Nephron progenitor cell (in vitro differentiated cells): ENCODE data around the gene LST1.
A peak's percentile ranks its signal among the peaks of the same experiment; 100 is the strongest.

Experiments
- DNase-seq: peaks from one replicate; pipeline ENCODE4 v3.0.0; 2021
- H3K27ac Mint-ChIP-seq: 2 replicates; pipeline ENCODE4 v1.8.0; 2021; ENCODE audit warnings: mild to moderate bottlenecking, moderate library complexity, mixed read lengths
- H3K27me3 Mint-ChIP-seq: 2 replicates; pipeline ENCODE4 v1.8.0; 2021; ENCODE audit warnings: mild to moderate bottlenecking, low read depth, mixed read lengths; ENCODE audit not compliant: poor library complexity
- H3K36me3 Mint-ChIP-seq: 2 replicates; pipeline ENCODE4 v1.8.0; 2021; ENCODE audit warnings: low read depth, mixed read lengths
- H3K4me1 Mint-ChIP-seq: 2 replicates; pipeline ENCODE4 v1.8.0; 2021; ENCODE audit warnings: mixed read lengths
- H3K4me3 Mint-ChIP-seq: 2 replicates; pipeline ENCODE4 v1.8.0; 2021; ENCODE audit warnings: mild to moderate bottlenecking, moderate library complexity, mixed read lengths
- H3K9me3 Mint-ChIP-seq: 2 replicates; pipeline ENCODE4 v1.8.0; 2021; ENCODE audit warnings: mild to moderate bottlenecking, moderate library complexity, mixed read lengths
- CTCF ChIP-seq: fragments of 200-600 bp; sonication (generic); IDR thresholded peaks from 2 replicates; pipeline ENCODE4 v1.5.0; 2021; ENCODE audit warnings: antibody characterized with exemption

The LST1 gene

DNA sequence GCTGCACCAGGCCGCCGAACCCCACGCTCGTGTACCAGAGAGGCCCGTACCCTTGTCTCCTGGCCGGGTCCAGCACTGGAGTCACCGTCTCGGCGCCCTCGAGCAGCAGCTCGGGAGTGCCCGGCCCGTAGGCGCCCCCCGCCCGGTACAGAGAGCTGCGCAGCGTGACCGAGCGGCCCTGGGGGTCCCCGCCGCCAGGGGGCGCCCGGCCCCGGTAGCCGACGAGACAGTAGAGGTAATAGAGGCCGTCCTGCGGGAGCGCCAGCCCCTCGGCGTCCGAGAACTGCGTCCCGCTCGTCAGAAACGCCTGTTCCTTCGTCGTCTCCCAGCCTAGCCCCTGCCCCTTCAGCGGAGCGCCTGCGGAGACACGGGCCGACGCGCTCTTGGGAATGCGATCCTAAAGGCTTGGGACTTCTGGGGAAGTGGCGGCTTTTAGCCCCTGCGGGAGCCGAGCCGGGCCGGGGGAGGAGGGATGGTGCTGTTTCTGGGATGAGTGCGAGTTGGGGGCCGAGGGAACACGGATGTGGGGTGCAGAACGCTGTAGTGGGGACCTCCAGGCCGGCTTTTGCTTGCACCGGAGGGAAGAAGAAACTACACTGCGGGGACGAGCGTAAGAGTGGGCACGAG lies 5.2 kb upstream of the LST1 start:
- peak; percentile 98 for TF ChIP-seq CTCF
- Mint-ChIP-seq H3K36me3 (no peaks in the 10 kb centered on the region), H3K27me3 (peaks cover 43% of the 10 kb centered on the region), H3K4me3 (peak overlapping the region; percentile 98), H3K9me3 (no peaks in the 10 kb centered on the region), H3K4me1 (peaks cover 48% of the 10 kb centered on the region), H3K27ac (peak overlapping the region; percentile 41)
- peak; percentile 94 for DNase-seq

GRCh38 chr6:31581434-31582229 lies 4.4 kb upstream of the LST1 start:
- H3K4me3 Mint-ChIP-seq, result peak overlapping the region; percentile 98
- peaks cover 36% of the 10 kb centered on the region for H3K27me3 Mint-ChIP-seq
- H3K36me3 Mint-ChIP-seq, result no peaks in the 10 kb centered on the region
- H3K4me1 Mint-ChIP-seq, result peaks cover 43% of the 10 kb centered on the region
- H3K27ac Mint-ChIP-seq, result peak overlapping the region; percentile 41
- DNase-seq, result peak; percentile 21
- no peaks in the 10 kb centered on the region for H3K9me3 Mint-ChIP-seq
- TF ChIP-seq CTCF, result no peak

- Mint-ChIP-seq H3K27me3 (peaks cover 30% of the 10 kb centered on the region), H3K36me3 (no peaks in the 10 kb centered on the region), H3K27ac (peak within 1 kb of the TSS; percentile 41), H3K4me3 (peak within 1 kb of the TSS; percentile 98), H3K4me1 (peaks cover 46% of the 10 kb centered on the region), H3K9me3 (no peaks in the 10 kb centered on the region)
- no peak for DNase-seq
- TF ChIP-seq CTCF, result no peak
Measured at GRCh38 chr6:31582230-31582643, 3.8 kb upstream of the LST1 start, which contains the start of gene LTB. TSS of gene LTB (minus strand) at chr6:31582424. CDS start at chr6:31582417, 7 bp downstream.

DNA sequence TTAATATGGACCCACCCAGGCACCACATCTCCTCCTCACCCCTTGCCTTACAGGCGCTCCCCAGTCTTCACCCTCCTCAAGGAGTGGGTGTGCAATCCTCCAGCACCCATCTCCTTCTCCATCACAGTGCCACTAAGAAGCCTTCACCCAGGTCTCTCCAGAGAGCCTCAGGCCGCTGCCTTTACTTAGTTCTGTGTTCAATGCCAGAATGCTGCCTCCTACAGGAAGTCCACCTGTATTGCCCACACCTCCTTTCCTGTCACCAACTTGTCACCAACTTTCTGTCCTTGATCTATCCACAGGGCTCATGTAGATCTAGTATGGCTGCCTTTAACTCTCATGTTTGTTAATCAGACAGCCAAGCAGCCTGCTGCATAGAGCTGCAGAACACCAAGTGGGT lies 586 bp upstream of the LST1 start:
- no peak overlapping the region for H3K4me3 Mint-ChIP-seq
- DNase-seq, result no peak
- no peaks in the 10 kb centered on the region for H3K36me3 Mint-ChIP-seq
- peaks cover 53% of the 10 kb centered on the region for H3K4me1 Mint-ChIP-seq
- no peak overlapping the region for H3K27ac Mint-ChIP-seq
- peaks cover 26% of the 10 kb centered on the region for H3K27me3 Mint-ChIP-seq
- peak; percentile 33 for TF ChIP-seq CTCF
- H3K9me3 Mint-ChIP-seq, result no peaks in the 10 kb centered on the region

GRCh38 chr6:31586599-31587281 lies 663 bp downstream of the LST1 start:
- H3K4me3 Mint-ChIP-seq, result no peak overlapping the region
- H3K27ac Mint-ChIP-seq, result no peak overlapping the region
- no peak for DNase-seq
- no peaks in the 10 kb centered on the region for H3K9me3 Mint-ChIP-seq
- peaks cover 40% of the 10 kb centered on the region for H3K4me1 Mint-ChIP-seq
- TF ChIP-seq CTCF, result no peak
- no peaks in the 10 kb centered on the region for H3K36me3 Mint-ChIP-seq
- H3K27me3 Mint-ChIP-seq, result peaks cover 20% of the 10 kb centered on the region
